Lower lobe of right lung (tissue), 2 donors: ENCODE measurements around the gene SCLY. TPM values are rescaled to one million over a fixed set of nuclear protein-coding genes. Genes with fewer than 3 reads are reported as not detected.

Experiments used
- ATAC-seq, 2 donors: fragments of 200-7000 bp; cut with Tn5 transposase; one replicate each; pipeline ENCODE4 v1.9.1; 2020 to 2022; ENCODE audit warnings: mild to moderate bottlenecking in 2 of 2, moderate library complexity in 2 of 2
- DNase-seq: peaks from one replicate; pipeline ENCODE4 v3.0.0-alpha.2; 2020
- H3K27ac ChIP-seq: fragments of 200-600 bp; one replicate; pipeline ENCODE4 v1.8.0; 2022
- H3K27me3 ChIP-seq: fragments of 200-600 bp; one replicate; pipeline ENCODE4 v1.8.0; 2022; ENCODE audit warnings: low read depth
- H3K36me3 ChIP-seq: fragments of 200-600 bp; one replicate; pipeline ENCODE4 v1.8.0; 2022; ENCODE audit warnings: mild to moderate bottlenecking
- H3K4me1 ChIP-seq: fragments of 200-600 bp; one replicate; pipeline ENCODE4 v1.8.0; 2022
- H3K4me3 ChIP-seq: fragments of 200-600 bp; one replicate; pipeline ENCODE4 v1.8.0; 2022; ENCODE audit warnings: mild to moderate bottlenecking
- H3K9me3 ChIP-seq: fragments of 200-600 bp; one replicate; pipeline ENCODE4 v1.8.0; 2022
- intact Hi-C: fragments of 100-400 bp; cut with DNase I; formaldehyde crosslinking; loops from one replicate; pipeline ENCODE4 v1.11.0; 2022
- long read RNA-seq: library from polyadenylated mRNA; unstranded; transcript quantifications from one replicate; pipeline ENCODE4 v2.0.0, GENCODE V29; 2021
- total RNA-seq: library from RNA; stranded (reverse); fragmentation: NEBNext Ultra II Directional; extraction: Animal tissue kit (Norgen Biotek cat#: 25700); gene quantifications from one replicate; pipeline ENCODE4 v1.2.1, GENCODE V29; 2021
- TF ChIP-seq, protein P1 (sequence below): fragments of 200-600 bp; IDR thresholded peaks from one replicate; pipeline ENCODE4 v1.8.0; 2022; ENCODE audit warnings: antibody characterized with exemption, mild to moderate bottlenecking
- donor health status: DM: no; HTN: yes; CAD: no; lungs with severe emphysema.

The SCLY gene, protein sequence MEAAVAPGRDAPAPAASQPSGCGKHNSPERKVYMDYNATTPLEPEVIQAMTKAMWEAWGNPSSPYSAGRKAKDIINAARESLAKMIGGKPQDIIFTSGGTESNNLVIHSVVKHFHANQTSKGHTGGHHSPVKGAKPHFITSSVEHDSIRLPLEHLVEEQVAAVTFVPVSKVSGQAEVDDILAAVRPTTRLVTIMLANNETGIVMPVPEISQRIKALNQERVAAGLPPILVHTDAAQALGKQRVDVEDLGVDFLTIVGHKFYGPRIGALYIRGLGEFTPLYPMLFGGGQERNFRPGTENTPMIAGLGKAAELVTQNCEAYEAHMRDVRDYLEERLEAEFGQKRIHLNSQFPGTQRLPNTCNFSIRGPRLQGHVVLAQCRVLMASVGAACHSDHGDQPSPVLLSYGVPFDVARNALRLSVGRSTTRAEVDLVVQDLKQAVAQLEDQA
- total RNA-seq: 12.4 TPM
- long read RNA-seq, transcript SCLY-201 (12 exons, 2,562 nt): major isoform, 9 of 23 reads
- long read RNA-seq, partial matches to known transcripts: 6 of 23 reads
- long read RNA-seq, other reads (novel, unspliced or antisense): 7 of 23 reads

DNA sequence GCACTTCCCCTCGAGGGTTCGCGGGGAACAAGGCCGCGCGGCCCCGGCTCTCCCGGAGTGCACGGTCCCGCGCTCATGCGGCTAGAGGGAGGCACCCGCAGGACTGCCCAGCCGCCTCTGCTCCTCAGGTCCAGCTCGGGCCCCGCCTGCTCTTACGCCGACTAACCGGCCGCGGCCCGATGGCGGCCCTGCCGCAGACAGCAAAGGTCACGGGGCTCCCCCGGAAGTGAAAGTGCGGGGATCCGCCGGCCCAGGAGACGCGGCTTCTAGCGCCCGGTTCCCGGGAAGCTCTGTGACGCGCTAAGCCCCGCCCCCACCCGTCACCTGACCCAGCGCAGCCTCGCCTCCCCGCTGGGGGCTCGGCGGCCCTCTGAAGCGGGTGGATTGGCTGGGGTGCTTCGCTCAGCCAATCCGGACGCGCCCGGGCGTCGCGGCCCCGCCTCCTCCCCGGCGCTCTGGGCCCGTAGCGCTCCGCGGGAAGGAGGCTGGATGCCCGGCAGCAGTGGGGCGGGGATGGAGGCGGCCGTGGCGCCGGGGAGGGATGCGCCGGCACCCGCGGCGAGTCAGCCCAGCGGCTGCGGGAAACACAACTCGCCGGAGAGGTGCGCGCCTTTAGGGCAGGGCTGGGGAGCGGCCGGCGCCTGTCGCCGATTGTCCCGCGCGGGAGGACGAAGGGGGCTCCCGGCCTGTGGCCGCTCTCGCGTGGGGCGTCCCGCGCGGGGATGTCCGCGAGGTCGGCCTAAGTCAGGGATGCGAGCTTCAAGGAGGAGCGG is at the start of gene SCLY:
TSS of gene SCLY (plus strand) at position 460 of the 773 bp plus-strand sequence. CDS start at position 514, 54 bp downstream.
- peak within 1 kb of the TSS; percentile 96 for H3K4me3 ChIP-seq
- H3K27ac ChIP-seq: peak within 1 kb of the TSS; percentile 90
- intact Hi-C loops: no loop called here
- peak; percentile 98 for DNase-seq
- H3K36me3 ChIP-seq: peaks cover 9% of the 10 kb centered on the region
- TF ChIP-seq, protein P1, sequence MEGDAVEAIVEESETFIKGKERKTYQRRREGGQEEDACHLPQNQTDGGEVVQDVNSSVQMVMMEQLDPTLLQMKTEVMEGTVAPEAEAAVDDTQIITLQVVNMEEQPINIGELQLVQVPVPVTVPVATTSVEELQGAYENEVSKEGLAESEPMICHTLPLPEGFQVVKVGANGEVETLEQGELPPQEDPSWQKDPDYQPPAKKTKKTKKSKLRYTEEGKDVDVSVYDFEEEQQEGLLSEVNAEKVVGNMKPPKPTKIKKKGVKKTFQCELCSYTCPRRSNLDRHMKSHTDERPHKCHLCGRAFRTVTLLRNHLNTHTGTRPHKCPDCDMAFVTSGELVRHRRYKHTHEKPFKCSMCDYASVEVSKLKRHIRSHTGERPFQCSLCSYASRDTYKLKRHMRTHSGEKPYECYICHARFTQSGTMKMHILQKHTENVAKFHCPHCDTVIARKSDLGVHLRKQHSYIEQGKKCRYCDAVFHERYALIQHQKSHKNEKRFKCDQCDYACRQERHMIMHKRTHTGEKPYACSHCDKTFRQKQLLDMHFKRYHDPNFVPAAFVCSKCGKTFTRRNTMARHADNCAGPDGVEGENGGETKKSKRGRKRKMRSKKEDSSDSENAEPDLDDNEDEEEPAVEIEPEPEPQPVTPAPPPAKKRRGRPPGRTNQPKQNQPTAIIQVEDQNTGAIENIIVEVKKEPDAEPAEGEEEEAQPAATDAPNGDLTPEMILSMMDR: no peak
- H3K4me1 ChIP-seq: peaks cover 18% of the 10 kb centered on the region
- H3K27me3 ChIP-seq: no peaks in the 10 kb centered on the region
- no peaks in the 10 kb centered on the region for H3K9me3 ChIP-seq
- peak; percentile 100 for ATAC-seq

DNA sequence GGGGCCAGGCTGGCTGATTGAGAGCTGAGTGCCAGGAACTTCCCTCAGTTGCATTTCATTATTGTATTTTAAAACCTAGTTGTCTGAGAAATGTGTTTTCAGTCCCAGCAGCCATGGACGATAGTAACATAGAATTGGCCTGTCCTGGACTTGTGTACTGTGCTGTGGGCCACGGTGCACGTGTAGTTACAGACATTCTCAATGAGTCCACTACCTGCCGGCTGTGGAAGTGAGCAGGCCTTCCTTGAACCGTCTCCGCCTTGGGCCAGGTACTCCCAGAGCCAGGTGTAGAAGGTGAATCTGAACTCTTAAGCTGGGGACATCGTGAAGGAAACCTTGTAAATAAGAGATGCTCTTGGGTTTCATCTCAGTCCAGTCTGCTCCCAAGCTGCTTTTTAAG is 47.0 kb upstream of the SCLY start:
- Histone ChIP-seq H3K4me3 (no peak overlapping the region), H3K27me3 (no peaks in the 10 kb centered on the region), H3K27ac (no peak overlapping the region), H3K4me1 (no peaks in the 10 kb centered on the region), H3K36me3 (peaks cover 26% of the 10 kb centered on the region), H3K9me3 (no peaks in the 10 kb centered on the region)
- ATAC-seq (no peak), DNase-seq (no peak)
- TF ChIP-seq, protein P1: no peak
- intact Hi-C loops: no loop called here

DNA sequence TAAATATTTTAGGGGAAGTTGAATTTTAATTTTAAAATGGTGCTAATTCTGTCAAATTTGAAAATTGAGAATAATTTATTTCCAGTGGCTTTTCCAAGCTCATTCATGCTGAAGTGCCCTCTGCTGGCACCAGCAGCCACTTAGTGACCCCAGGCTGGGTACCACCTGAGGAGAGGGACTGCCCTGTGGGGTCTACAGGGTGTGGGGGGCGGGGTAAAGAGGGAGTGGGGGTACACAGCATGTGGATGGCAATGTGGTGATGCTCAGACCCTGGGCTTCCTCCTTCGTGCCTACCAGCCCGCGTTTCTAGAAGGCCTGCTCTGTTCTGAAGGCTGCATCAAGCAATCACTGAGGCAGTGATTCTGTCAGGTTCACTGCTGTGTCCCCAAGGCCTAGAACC is 45.1 kb upstream of the SCLY start:
- DNase-seq (no peak), ATAC-seq (no peak)
- intact Hi-C loops: no loop called here
- H3K27me3 ChIP-seq: no peaks in the 10 kb centered on the region
- H3K9me3 ChIP-seq: no peaks in the 10 kb centered on the region
- TF ChIP-seq, protein P1: no peak
- H3K27ac ChIP-seq: no peak overlapping the region
- peaks cover 27% of the 10 kb centered on the region for H3K36me3 ChIP-seq
- H3K4me1 ChIP-seq: no peaks in the 10 kb centered on the region
- H3K4me3 ChIP-seq: no peak overlapping the region

DNA sequence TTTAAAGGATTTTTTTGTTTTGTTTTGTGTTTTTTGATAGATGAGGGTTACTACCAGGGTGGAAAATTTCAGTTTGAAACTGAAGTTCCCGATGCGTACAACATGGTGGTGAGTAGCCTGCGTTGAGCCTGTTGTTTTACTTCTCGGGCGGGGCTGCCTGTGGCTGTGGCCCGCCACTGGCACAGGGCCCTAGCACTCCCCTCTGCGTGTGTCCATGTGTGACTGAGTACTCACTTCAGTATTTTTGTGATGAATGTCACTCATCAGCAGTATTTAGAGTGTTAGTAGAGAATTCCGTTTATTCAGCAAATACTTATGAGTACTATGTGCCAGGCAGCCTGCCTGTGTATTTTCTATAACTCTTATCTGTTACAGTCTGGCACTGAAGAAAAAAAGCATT is 44.3 kb upstream of the SCLY start:
- Histone ChIP-seq H3K27ac (no peak overlapping the region), H3K4me3 (no peak overlapping the region), H3K9me3 (no peaks in the 10 kb centered on the region), H3K36me3 (peaks cover 31% of the 10 kb centered on the region), H3K27me3 (no peaks in the 10 kb centered on the region), H3K4me1 (no peaks in the 10 kb centered on the region)
- intact Hi-C loops: no loop called here
- no peak for ATAC-seq
- no peak for DNase-seq
- TF ChIP-seq, protein P1: no peak

DNA sequence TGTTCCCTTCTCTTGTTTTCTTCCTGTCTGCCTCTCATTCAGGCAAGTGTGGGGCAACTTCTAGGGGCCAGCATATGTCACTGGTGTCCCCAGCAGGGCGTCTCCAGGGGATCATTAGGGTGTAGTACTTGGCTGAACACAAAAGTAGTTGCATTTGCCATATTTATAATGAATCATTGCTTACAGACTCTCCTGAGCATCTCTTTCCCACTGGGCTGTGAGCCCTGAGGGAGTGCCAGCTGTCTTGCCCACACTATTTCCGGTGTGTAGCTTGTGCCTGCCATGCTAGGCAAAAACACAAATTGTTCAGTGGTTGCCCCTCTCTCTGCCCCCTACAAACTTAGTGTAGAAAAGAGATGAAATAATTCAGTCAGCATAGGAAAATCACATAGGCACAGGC is 40.8 kb upstream of the SCLY start:
- H3K27me3 ChIP-seq: no peaks in the 10 kb centered on the region
- intact Hi-C loops: no loop called here
- no peaks in the 10 kb centered on the region for H3K4me1 ChIP-seq
- H3K9me3 ChIP-seq: no peaks in the 10 kb centered on the region
- DNase-seq (no peak), ATAC-seq (no peak)
- TF ChIP-seq, protein P1: no peak
- H3K27ac ChIP-seq: no peak overlapping the region
- peaks cover 22% of the 10 kb centered on the region for H3K36me3 ChIP-seq
- H3K4me3 ChIP-seq: no peak overlapping the region
